Omental fat pad (tissue), 4 donors: Measurements from ENCODE around the gene CCR1. TPM values are rescaled to one million over a fixed set of nuclear protein-coding genes. Genes with fewer than 3 reads are reported as not detected.

Experiments used
- ATAC-seq: fragments of 150-250 bp; one replicate; pipeline ENCODE4 v1.9.1; 2016; ENCODE audit warnings: mild to moderate bottlenecking, moderate library complexity; ENCODE audit not compliant: low FRiP score
- DNase-seq: peaks from one replicate; pipeline ENCODE4 v3.0.0-alpha.2; 2019; ENCODE audit warnings: low spot score
- total RNA-seq, 4 donors: library from RNA; depleted of rRNA; stranded (reverse); fragments of >200 nt; gene quantifications; one replicate each; pipeline ENCODE4 v1.1.0, GENCODE V29; 2016
- TF ChIP-seq, protein P1 (sequence below), 3 donors: fragments of 450-650 bp; IDR thresholded peaks; one replicate each; pipeline ENCODE4 v1.5.1; 2016 to 2017; ENCODE audit warnings: antibody characterized with exemption in 3 of 3, mild to moderate bottlenecking in 3 of 3, moderate library complexity in 2 of 3

Gene CCR1
- total RNA-seq, 4 donors from 2014 or later: 12.9 to 88.6 (median 25.1) TPM

DNA sequence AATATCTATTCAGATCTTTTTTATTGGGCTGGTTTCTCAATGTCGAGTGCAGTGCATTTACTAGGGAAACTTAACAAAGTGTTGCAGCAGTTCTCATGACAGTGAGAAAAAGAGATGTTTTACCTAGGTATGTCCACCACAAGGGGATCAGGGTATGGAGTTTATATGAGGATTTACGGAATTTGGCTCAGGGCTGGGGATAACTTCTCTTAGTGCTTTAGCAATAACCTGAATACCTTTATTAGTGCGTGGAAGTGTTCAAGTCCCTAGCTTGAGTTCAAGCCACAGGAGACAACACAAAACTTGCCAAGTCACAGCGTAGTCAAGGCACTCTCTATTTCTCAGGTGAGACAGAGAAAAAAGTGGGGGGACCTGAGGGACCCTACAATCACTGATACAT, 30.3 kb upstream of the CCR1 start:
- TF ChIP-seq, protein P1, sequence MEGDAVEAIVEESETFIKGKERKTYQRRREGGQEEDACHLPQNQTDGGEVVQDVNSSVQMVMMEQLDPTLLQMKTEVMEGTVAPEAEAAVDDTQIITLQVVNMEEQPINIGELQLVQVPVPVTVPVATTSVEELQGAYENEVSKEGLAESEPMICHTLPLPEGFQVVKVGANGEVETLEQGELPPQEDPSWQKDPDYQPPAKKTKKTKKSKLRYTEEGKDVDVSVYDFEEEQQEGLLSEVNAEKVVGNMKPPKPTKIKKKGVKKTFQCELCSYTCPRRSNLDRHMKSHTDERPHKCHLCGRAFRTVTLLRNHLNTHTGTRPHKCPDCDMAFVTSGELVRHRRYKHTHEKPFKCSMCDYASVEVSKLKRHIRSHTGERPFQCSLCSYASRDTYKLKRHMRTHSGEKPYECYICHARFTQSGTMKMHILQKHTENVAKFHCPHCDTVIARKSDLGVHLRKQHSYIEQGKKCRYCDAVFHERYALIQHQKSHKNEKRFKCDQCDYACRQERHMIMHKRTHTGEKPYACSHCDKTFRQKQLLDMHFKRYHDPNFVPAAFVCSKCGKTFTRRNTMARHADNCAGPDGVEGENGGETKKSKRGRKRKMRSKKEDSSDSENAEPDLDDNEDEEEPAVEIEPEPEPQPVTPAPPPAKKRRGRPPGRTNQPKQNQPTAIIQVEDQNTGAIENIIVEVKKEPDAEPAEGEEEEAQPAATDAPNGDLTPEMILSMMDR (IDR thresholded peaks at IDR 0.05): no peak
- DNase-seq: no peak
- no peak for ATAC-seq

DNA sequence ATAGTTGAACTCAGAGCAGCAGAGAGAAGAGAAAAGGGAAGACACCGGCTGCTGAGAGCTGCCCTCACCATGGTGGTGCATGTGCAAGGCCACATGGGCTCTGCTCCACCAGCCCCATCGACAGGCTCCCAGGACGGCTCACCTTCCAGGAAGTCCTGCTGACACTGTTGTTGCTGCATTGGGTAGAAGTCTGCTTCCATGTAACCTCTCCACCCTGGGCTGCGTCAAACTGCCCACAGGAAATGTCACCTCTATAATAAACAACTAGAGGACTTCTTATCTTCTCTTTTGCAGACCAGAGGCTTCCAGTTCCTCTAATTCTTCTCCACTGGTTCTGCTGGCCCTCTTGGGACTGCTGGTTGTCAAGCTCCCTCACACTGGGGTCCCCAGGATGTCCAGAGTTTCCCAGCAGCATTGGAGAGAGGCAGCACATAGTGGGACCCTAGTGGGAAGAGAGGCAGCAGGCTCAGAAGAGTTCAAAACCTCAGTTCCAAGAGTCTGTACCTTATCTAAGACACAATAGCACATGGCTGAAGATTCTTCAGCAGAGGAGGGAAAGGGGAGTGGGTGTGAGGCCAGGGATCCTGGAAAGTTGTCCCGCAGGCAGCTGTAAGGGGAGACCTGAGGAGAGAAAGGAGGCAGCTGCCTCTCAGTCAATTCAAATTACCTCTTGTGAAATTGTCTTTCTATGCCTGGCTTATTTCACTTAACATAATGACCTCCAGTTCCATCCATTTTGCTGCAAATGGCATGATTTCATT, 28.4 kb upstream of the CCR1 start:
- TF ChIP-seq, protein P1 (IDR thresholded peaks at IDR 0.05): no peak

DNA sequence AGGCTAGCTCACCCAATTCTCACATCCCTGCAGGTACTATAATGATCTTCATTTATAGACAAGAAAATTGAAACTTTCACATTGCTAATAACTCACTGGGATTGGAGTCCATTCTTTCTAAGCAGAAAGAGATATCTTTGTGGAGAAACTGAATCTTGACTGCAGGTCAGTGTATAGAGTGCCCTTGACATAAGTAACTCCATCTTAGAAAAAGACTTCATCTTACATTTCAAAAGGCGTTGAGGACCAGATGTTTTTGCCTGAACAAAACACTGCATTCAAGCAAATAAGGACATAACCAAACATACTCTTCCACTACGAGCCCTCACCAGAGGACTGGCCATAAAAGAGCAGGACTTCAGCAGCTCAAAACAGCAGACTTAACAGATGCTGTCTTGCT, 27.3 kb upstream of the CCR1 start:
- TF ChIP-seq, protein P1 (IDR thresholded peaks at IDR 0.05): no peak
- DNase-seq (no peak), ATAC-seq (no peak)

More for the DNA sequence above, 28.4 kb upstream of the CCR1 start:
- DNase-seq (no peak), ATAC-seq (no peak)

DNA sequence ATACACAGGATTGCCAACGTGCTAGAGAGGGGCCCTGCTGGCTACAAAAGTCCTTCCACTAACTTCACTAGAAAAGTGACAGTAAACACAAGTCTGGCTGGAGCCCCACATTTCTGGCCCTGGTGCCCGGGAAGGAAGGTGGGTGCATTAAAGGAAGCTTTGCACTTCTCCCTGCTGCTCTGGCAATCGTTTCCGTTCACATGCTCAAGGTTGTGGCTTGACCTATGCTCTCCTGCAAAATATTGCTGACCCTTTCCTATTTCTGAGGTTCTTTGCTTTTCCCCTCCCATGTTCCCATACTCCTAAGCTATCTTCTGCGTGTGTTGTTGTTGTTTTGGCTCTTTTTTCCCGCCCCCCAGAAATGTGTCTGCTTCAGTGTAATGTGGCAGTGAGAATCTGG, 25.1 kb upstream of the CCR1 start:
- no peak for ATAC-seq
- TF ChIP-seq, protein P1 (IDR thresholded peaks at IDR 0.05): no peak
- no peak for DNase-seq

DNA sequence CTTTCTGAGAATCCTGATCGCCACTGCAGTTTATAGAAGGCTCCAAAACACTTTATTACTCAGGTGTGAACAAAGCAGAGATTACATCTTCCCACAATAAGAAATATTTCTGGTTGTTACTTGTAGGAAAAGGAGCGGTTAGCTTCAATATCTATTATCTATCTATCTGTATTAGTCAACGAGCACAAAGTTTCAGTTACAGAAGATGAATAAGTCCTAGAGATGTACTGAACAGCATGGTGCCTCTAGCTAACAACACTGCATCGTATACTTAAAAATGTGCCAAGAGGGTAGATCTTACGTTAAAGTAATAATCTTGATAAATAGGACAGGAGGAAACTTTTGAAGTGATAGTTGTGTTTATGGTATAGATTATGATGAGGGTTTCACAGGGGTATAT, 23.2 kb upstream of the CCR1 start:
- DNase-seq: no peak
- ATAC-seq: no peak
- TF ChIP-seq, protein P1 (IDR thresholded peaks at IDR 0.05): no peak

DNA sequence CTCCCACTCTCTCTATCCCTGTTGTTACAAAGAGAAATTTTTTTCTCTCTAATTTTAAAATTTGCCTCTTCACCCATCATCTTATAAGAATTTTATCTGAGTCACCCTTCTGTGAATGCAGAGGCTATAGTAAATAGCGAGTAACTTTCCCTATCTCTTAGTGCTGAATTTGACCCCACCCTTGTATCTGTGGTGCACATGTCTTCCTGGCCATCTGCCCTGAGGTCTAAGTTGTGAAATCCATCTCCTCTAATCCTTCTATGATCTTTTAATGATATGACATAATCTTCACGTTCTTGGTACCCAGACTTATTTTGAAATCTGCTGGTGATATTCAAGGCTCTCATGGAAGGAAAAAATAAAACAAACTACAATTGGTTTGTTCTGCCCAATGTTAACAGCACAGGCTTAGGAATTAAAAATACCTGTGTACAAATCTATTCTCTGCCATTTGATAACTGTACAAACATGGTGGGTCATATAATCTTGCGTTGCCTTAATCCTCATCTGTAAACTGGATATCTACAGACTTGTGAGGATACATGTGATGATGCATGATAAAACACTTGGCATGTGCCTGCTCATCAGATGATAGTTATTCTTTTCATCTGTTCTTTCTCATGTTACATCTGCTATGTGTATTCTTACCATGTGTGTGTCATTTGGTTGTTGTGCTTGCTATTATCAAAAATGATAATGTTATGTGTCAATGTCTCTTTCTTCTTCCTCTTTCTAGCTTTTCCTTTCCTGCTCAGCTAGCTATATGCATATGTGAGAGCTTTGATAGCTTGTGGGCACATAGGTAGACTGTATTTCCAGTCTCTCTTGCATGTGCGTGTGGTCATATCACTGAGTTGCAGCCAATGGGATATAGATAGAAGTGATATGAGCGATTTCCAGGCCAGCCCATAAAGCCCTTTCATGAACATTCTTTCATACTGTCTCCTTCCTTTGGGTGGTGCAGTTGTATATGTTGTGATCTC, 20.4 kb upstream of the CCR1 start:
- TF ChIP-seq, protein P1 (IDR thresholded peaks at IDR 0.05): no peak
- ATAC-seq: peak; percentile 91
- no peak for DNase-seq
